HepG2 (cell line): ENCODE results near the gene TUBB2B. TPM values are rescaled to one million over a fixed set of nuclear protein-coding genes. Genes with fewer than 3 reads are reported as not detected.

Experiments
- AHR ChIP-seq: IDR thresholded peaks from 2 replicates; pipeline ENCODE4 v1.6.1; 2018; ENCODE audit warnings: missing genetic modification reagents, missing compliant biosample characterization
- ARNT ChIP-seq: fragments of 450-650 bp; IDR thresholded peaks from 2 replicates; pipeline ENCODE4 v1.6.1; 2017
- BRD4 ChIP-seq: sonication (generic); formaldehyde crosslinking; IDR thresholded peaks from 2 replicates; pipeline ENCODE4 v1.4.0; 2020; ENCODE audit warnings: missing genetic modification reagents
- DBP ChIP-seq: sonication (generic); formaldehyde crosslinking; IDR thresholded peaks from 2 replicates; pipeline ENCODE4 v1.4.0; 2020; ENCODE audit warnings: missing genetic modification reagents; ENCODE audit errors: not compliant biosample characterization
- EZH2 ChIP-seq: conservative IDR thresholded peaks from 2 replicates; pipeline ENCODE4 v1.6.1; 2012; ENCODE audit warnings: mild to moderate bottlenecking, low read depth, low read length, moderate library complexity
- FOXA1 ChIP-seq, 2 experiments: fragments of 450-650 bp in 1 of 2; sonication (generic) in 1 of 2; formaldehyde crosslinking in 1 of 2; IDR thresholded peaks; 2 replicates each; pipeline versions ENCODE4 v1.4.0 to v1.6.1; 2016 to 2020; ENCODE audit warnings: missing genetic modification reagents in 1 of 2
- HNF4G ChIP-seq, 2 experiments: sonication (generic) in 1 of 2; formaldehyde crosslinking in 1 of 2; IDR thresholded peaks; 2 replicates each; pipeline versions ENCODE4 v1.4.0 to v1.6.1; 2011 to 2020; ENCODE audit warnings: borderline replicate concordance in 2 of 2, low read depth in 2 of 2, mild to moderate bottlenecking in 2 of 2, low read length in 1 of 2, missing genetic modification reagents in 1 of 2, moderate library complexity in 1 of 2
- HNRNPLL ChIP-seq: fragments of 200-400 bp; formaldehyde crosslinking; IDR thresholded peaks from 2 replicates; pipeline ENCODE4 v1.6.1; 2017; ENCODE audit warnings: mild to moderate bottlenecking, low read depth, low read length; ENCODE audit not compliant: poor library complexity, severe bottlenecking
- HOXA3 ChIP-seq: sonication (generic); formaldehyde crosslinking; IDR thresholded peaks from 2 replicates; pipeline ENCODE4 v1.5.0; 2020; ENCODE audit warnings: missing genetic modification reagents
- HOXA9 ChIP-seq: sonication (generic); formaldehyde crosslinking; IDR thresholded peaks from 2 replicates; pipeline ENCODE4 v1.8.1; 2022; ENCODE audit warnings: missing genetic modification reagents, mild to moderate bottlenecking, moderate library complexity, borderline replicate concordance
- JUNB ChIP-seq: sonication (generic); formaldehyde crosslinking; IDR thresholded peaks from 2 replicates; pipeline ENCODE4 v1.8.0; 2022; ENCODE audit warnings: missing genetic modification reagents, mild to moderate bottlenecking, borderline replicate concordance
- KAT8 ChIP-seq: IDR thresholded peaks from 2 replicates; pipeline ENCODE4 v1.6.1; 2016; ENCODE audit warnings: missing genetic modification reagents, missing compliant biosample characterization
- MXI1 ChIP-seq: IDR thresholded peaks from 3 replicates; pipeline ENCODE4 v1.6.1; 2012; ENCODE audit warnings: low read depth, low read length, inconsistent platforms, borderline replicate concordance
- NFE2L2 ChIP-seq: fragments of 150-350 bp; IDR thresholded peaks from 2 replicates; pipeline ENCODE4 v1.6.1; 2014; ENCODE audit warnings: low read length
- NFIC ChIP-seq: IDR thresholded peaks from 2 replicates; pipeline ENCODE4 v1.6.1; 2012; ENCODE audit warnings: mild to moderate bottlenecking, low read length, inconsistent platforms
- RAD21 ChIP-seq: fragments of 450-650 bp; formaldehyde crosslinking; IDR thresholded peaks from 2 replicates; pipeline ENCODE4 v1.5.0; 2020; ENCODE audit warnings: mild to moderate bottlenecking
- SIN3A ChIP-seq: IDR thresholded peaks from 2 replicates; pipeline ENCODE4 v1.6.1; 2011; ENCODE audit warnings: low read depth, mild to moderate bottlenecking, control low read depth, low read length, borderline replicate concordance
- SKIL ChIP-seq: sonication (generic); formaldehyde crosslinking; IDR thresholded peaks from 2 replicates; pipeline ENCODE4 v1.8.0; 2022; ENCODE audit warnings: missing genetic modification reagents, mild to moderate bottlenecking, moderate library complexity, borderline replicate concordance
- SRF ChIP-seq: IDR thresholded peaks from 2 replicates; pipeline ENCODE4 v1.6.1; 2011; ENCODE audit warnings: mild to moderate bottlenecking, low read depth, low read length, moderate library complexity
- ZBTB39 ChIP-seq: sonication (generic); formaldehyde crosslinking; IDR thresholded peaks from 2 replicates; pipeline ENCODE4 v1.5.0; 2020; ENCODE audit warnings: missing genetic modification reagents
- ZMYM2 ChIP-seq: sonication (generic); formaldehyde crosslinking; IDR thresholded peaks from 2 replicates; pipeline ENCODE4 v1.8.0; 2022; ENCODE audit warnings: mild to moderate bottlenecking, missing genetic modification reagents
- ZMYM3 ChIP-seq: sonication (generic); formaldehyde crosslinking; IDR thresholded peaks from 2 replicates; pipeline ENCODE4 v1.5.1; 2020; ENCODE audit warnings: mild to moderate bottlenecking, missing genetic modification reagents
- ZNF274 ChIP-seq: sonication (generic); formaldehyde crosslinking; IDR thresholded peaks from 2 replicates; pipeline ENCODE4 v1.5.1; 2020; ENCODE audit warnings: mild to moderate bottlenecking, missing genetic modification reagents
- ZNF34 ChIP-seq: sonication (generic); formaldehyde crosslinking; IDR thresholded peaks from 2 replicates; pipeline ENCODE4 v1.4.0; 2020; ENCODE audit warnings: mild to moderate bottlenecking, missing genetic modification reagents, borderline replicate concordance
- ZNF431 ChIP-seq: sonication (generic); formaldehyde crosslinking; IDR thresholded peaks from 2 replicates; pipeline ENCODE4 v1.9.0; 2022; ENCODE audit warnings: missing genetic modification reagents, low read depth, mild to moderate bottlenecking, borderline replicate concordance
- ZNF44 ChIP-seq: sonication (generic); formaldehyde crosslinking; IDR thresholded peaks from 2 replicates; pipeline ENCODE4 v1.5.1; 2020; ENCODE audit warnings: mild to moderate bottlenecking, missing genetic modification reagents
- polyA plus RNA-seq, 8 experiments: library from polyadenylated mRNA; depleted of rRNA in 3 of 8; stranded (reverse) in 7 of 8; unstranded in 1 of 8; fragments of >200 nt; fragmentation: Illumina TruSeq in 4 of 8; extraction: Trizol in 4 of 8; gene quantifications; 2 replicates each; pipeline versions ENCODE4 v1.2.1 to v1.2.3, GENCODE V29; 2011 to 2016; ENCODE audit warnings: low read depth in 4 of 8, missing spikeins in 1 of 8, mixed read lengths in 1 of 8; ENCODE audit not compliant: insufficient read depth in 1 of 8
- total RNA-seq, 5 experiments: library from RNA; depleted of rRNA; stranded (reverse); fragments of >200 nt; fragmentation: Illumina TruSeq; extraction: Trizol; gene quantifications; 2 replicates each; pipeline ENCODE4 v1.2.3, GENCODE V29; 2016; ENCODE audit warnings: low read depth in 1 of 5

TUBB2B gene
- total and polyA plus RNA-seq, 2 of the 13 experiments (the other 11 are each of a cell fraction or from before 2014, with no cell fraction given): 10.3 to 23.6 TPM

- TF ChIP-seq RAD21 (CRISPR knock-in tag): no peak
- TF ChIP-seq KAT8: peak; percentile 37
- TF ChIP-seq HOXA9 (CRISPR knock-in tag): no peak
- no peak for TF ChIP-seq FOXA1 (IDR thresholded peaks at IDR 0.05)
- no peak; the same call in 1 of the 2 replicates for TF ChIP-seq FOXA1 (CRISPR knock-in tag; IDR thresholded peaks at IDR 0.05)
- TF ChIP-seq ZBTB39 (CRISPR knock-in tag): no peak
- TF ChIP-seq ZMYM2 (CRISPR knock-in tag): no peak
- TF ChIP-seq ZNF431: no peak
- TF ChIP-seq SKIL (CRISPR knock-in tag): no peak
- no peak for TF ChIP-seq SRF
- TF ChIP-seq ZNF34 (CRISPR knock-in tag): no peak
- no peak for TF ChIP-seq ZNF44
- no peak for TF ChIP-seq HNF4G (IDR thresholded peaks at IDR 0.05; ENCODE audit: borderline replicate concordance, low read depth, low read length)
- TF ChIP-seq HNF4G (CRISPR knock-in tag; IDR thresholded peaks at IDR 0.05; ENCODE audit: borderline replicate concordance, low read depth): no peak
- TF ChIP-seq BRD4 (CRISPR knock-in tag): 0 out of 2 replicates have a peak, but pooled peaks have one; percentile 52
- no peak for TF ChIP-seq NFIC
- no peak for TF ChIP-seq NFE2L2
- no peak for TF ChIP-seq AHR (CRISPR knock-in tag)
- peak; percentile 69 for TF ChIP-seq HNRNPLL
- peak; percentile 36; the same call in 1 of the 2 replicates for TF ChIP-seq ZMYM3 (CRISPR knock-in tag)
- no peak for TF ChIP-seq DBP
- TF ChIP-seq EZH2: 0 out of 2 replicates have a peak, but pooled peaks have one; percentile 47
- no peak for TF ChIP-seq ARNT
- no peak for TF ChIP-seq JUNB (CRISPR knock-in tag)
- no peak for TF ChIP-seq SIN3A
- TF ChIP-seq MXI1: no peak
- TF ChIP-seq HOXA3 (CRISPR knock-in tag): peak; percentile 54; the same call in 1 of the 2 replicates
- TF ChIP-seq ZNF274: no peak
Observed at GRCh38 chr6:3247255-3248146, 20.0 kb upstream of the TUBB2B start (continued).
